H9 (cell line): ENCODE data around the gene FAM174C. TPM values are rescaled to one million over a fixed set of nuclear protein-coding genes. Genes with fewer than 3 reads are reported as not detected.

Experiments
- DNase-seq: peaks from one replicate; pipeline ENCODE4 v3.0.0-alpha.2; 2017
- H2AFZ ChIP-seq: one replicate; pipeline ENCODE4 v1.6.1; 2013; ENCODE audit warnings: mild to moderate bottlenecking, low read length, control low read depth, moderate library complexity
- H2AK5ac ChIP-seq: 2 replicates; pipeline ENCODE4 v1.6.1; 2013; ENCODE audit warnings: low read length, control low read depth, mixed read lengths; ENCODE audit not compliant: insufficient read length
- H2BK120ac ChIP-seq: one replicate; pipeline ENCODE4 v1.6.1; 2013; ENCODE audit warnings: low read depth, mild to moderate bottlenecking, low read length, control low read depth, inconsistent platforms; ENCODE audit not compliant: poor library complexity, severe bottlenecking
- H2BK12ac ChIP-seq: 2 replicates; pipeline ENCODE4 v1.6.1; 2013; ENCODE audit warnings: low read length, control low read depth, mixed read lengths, low read depth; ENCODE audit not compliant: insufficient read length
- H2BK15ac ChIP-seq: 2 replicates; pipeline ENCODE4 v1.6.1; 2013; ENCODE audit warnings: low read depth, low read length, control low read depth
- H2BK20ac ChIP-seq: one replicate; pipeline ENCODE4 v1.6.1; 2013; ENCODE audit warnings: low read depth, mild to moderate bottlenecking, low read length, control low read depth, inconsistent platforms; ENCODE audit not compliant: poor library complexity, severe bottlenecking
- H2BK5ac ChIP-seq: 2 replicates; pipeline ENCODE4 v1.6.1; 2013; ENCODE audit warnings: low read length, control low read depth, mixed read lengths; ENCODE audit not compliant: insufficient read length
- H3K14ac ChIP-seq: 2 replicates; pipeline ENCODE4 v1.6.1; 2013; ENCODE audit warnings: low read length, control low read depth; ENCODE audit not compliant: insufficient read depth
- H3K18ac ChIP-seq: 2 replicates; pipeline ENCODE4 v1.6.1; 2013; ENCODE audit warnings: low read depth, mild to moderate bottlenecking, mixed read lengths, low read length, control low read depth; ENCODE audit not compliant: insufficient read length
- H3K23ac ChIP-seq: 2 replicates; pipeline ENCODE4 v1.6.1; 2013; ENCODE audit warnings: low read length, control low read depth, mixed read lengths, low read depth; ENCODE audit not compliant: insufficient read length
- H3K23me2 ChIP-seq: 2 replicates; pipeline ENCODE4 v1.6.1; 2013; ENCODE audit warnings: low read depth, mild to moderate bottlenecking, mixed read lengths, low read length, control low read depth; ENCODE audit not compliant: insufficient read length, poor library complexity, severe bottlenecking
- H3K27ac ChIP-seq: 2 replicates; pipeline ENCODE4 v1.5.1; 2013; ENCODE audit warnings: low read length, control low read depth, mixed read lengths, low read depth; ENCODE audit not compliant: insufficient read length
- H3K27me3 ChIP-seq: 2 replicates; pipeline ENCODE4 v1.6.1; 2013; ENCODE audit warnings: low read length, control low read depth, inconsistent platforms; ENCODE audit not compliant: insufficient read depth
- H3K4ac ChIP-seq: 2 replicates; pipeline ENCODE4 v1.6.1; 2013; ENCODE audit warnings: low read depth, mild to moderate bottlenecking, control low read depth, inconsistent platforms, low read length, moderate library complexity
- H3K4me1 ChIP-seq: 2 replicates; pipeline ENCODE4 v1.6.1; 2013; ENCODE audit warnings: low read length, control low read depth, inconsistent platforms; ENCODE audit not compliant: insufficient read depth
- H3K4me2 ChIP-seq: 2 replicates; pipeline ENCODE4 v1.6.1; 2013; ENCODE audit warnings: low read length, control low read depth, mixed read lengths; ENCODE audit not compliant: insufficient read length, insufficient read depth
- H3K56ac ChIP-seq: 2 replicates; pipeline ENCODE4 v1.6.1; 2013; ENCODE audit warnings: low read depth, mild to moderate bottlenecking, mixed read lengths, low read length, control low read depth; ENCODE audit not compliant: insufficient read length
- H3K79me1 ChIP-seq: 2 replicates; pipeline ENCODE4 v1.6.1; 2013; ENCODE audit warnings: low read depth, mild to moderate bottlenecking, moderate library complexity, low read length, control low read depth, inconsistent platforms; ENCODE audit not compliant: insufficient read depth, poor library complexity, severe bottlenecking
- H3K79me2 ChIP-seq: 2 replicates; pipeline ENCODE4 v1.6.1; 2013; ENCODE audit warnings: low read length, control low read depth, inconsistent platforms; ENCODE audit not compliant: insufficient read depth
- H3K9ac ChIP-seq: 2 replicates; pipeline ENCODE4 v1.6.1; 2013; ENCODE audit warnings: low read length, control low read depth, mixed read lengths; ENCODE audit not compliant: insufficient read length; ENCODE audit errors: extremely low read depth
- H3K9me3 ChIP-seq: one replicate; pipeline ENCODE4 v1.6.1; 2013; ENCODE audit warnings: low read depth, low read length, inconsistent platforms; ENCODE audit not compliant: control insufficient read depth
- H3T11ph ChIP-seq: one replicate; pipeline ENCODE4 v1.6.1; 2013; ENCODE audit warnings: mild to moderate bottlenecking, low read length, control low read depth, inconsistent platforms
- H4K20me1 ChIP-seq: one replicate; pipeline ENCODE4 v1.6.1; 2013; ENCODE audit not compliant: control insufficient read depth, insufficient read length, insufficient read depth
- H4K5ac ChIP-seq: 2 replicates; pipeline ENCODE4 v1.6.1; 2013; ENCODE audit warnings: low read depth, mild to moderate bottlenecking, mixed read lengths, low read length, control low read depth; ENCODE audit not compliant: insufficient read length
- H4K8ac ChIP-seq: replicated peaks from 2 replicates; pipeline ENCODE4 v1.6.1; 2013; ENCODE audit warnings: low read length, control low read depth, mixed read lengths, low read depth; ENCODE audit not compliant: insufficient read length
- H4K91ac ChIP-seq: 2 replicates; pipeline ENCODE4 v1.6.1; 2013; ENCODE audit warnings: low read depth, mild to moderate bottlenecking, moderate library complexity, mixed read lengths, low read length, control low read depth; ENCODE audit not compliant: insufficient read length
- H3K27ac Mint-ChIP-seq, 3 experiments: 2 replicates in 2 of 3; 3 replicates in 1 of 3; pipeline ENCODE4 v1.8.0; 2020 to 2021; ENCODE audit warnings: mixed read lengths in 3 of 3, mild to moderate bottlenecking in 1 of 3, moderate library complexity in 1 of 3
- H3K27me3 Mint-ChIP-seq: 2 replicates; pipeline ENCODE4 v1.8.0; 2021; ENCODE audit warnings: low read depth, mild to moderate bottlenecking, moderate library complexity, mixed read lengths
- H3K36me3 Mint-ChIP-seq, 3 experiments: 2 replicates in 2 of 3; 3 replicates in 1 of 3; pipeline ENCODE4 v1.8.0; 2020 to 2021; ENCODE audit warnings: low read depth in 3 of 3, mixed read lengths in 3 of 3; ENCODE audit not compliant: insufficient read depth in 1 of 3
- H3K4me1 Mint-ChIP-seq, 2 experiments: 2 replicates each; pipeline ENCODE4 v1.8.0; 2020; ENCODE audit warnings: mixed read lengths in 2 of 2
- H3K4me3 Mint-ChIP-seq, 2 experiments: 2 replicates in 1 of 2; 3 replicates in 1 of 2; pipeline ENCODE4 v1.8.0; 2020 to 2021; ENCODE audit warnings: mild to moderate bottlenecking in 2 of 2, mixed read lengths in 2 of 2, moderate library complexity in 1 of 2
- H3K9me3 Mint-ChIP-seq, 2 experiments: 2 replicates in 1 of 2; 3 replicates in 1 of 2; pipeline ENCODE4 v1.8.0; 2020; ENCODE audit warnings: mild to moderate bottlenecking in 2 of 2, mixed read lengths in 2 of 2, moderate library complexity in 1 of 2
- CTCF ChIP-seq: fragments of 200-600 bp; sonication (generic); conservative IDR thresholded peaks from 3 replicates; pipeline ENCODE4 v1.8.0; 2021; ENCODE audit warnings: antibody characterized with exemption, mild to moderate bottlenecking
- WGBS: extraction: QIAGEN DNeasy Blood & Tissue Kit; methylation state at CpG from one replicate; pipeline ENCODE4 v1.1.7; 2013; ENCODE audit warnings: missing lambda C conversion rate, low lambda C conversion rate, mixed read lengths; ENCODE audit not compliant: insufficient read length; ENCODE audit errors: extremely low coverage; 5-methylcytosine and 5-hydroxymethylcytosine counted together
- total RNA-seq: library from RNA; stranded (reverse); gene quantifications from 2 replicates; pipeline ENCODE4 v1.2.1, GENCODE V29; 2021

Gene FAM174C
- total RNA-seq, 1 experiment from 2014 or later = 63.0 TPM

GRCh38 chr19:1257475-1258162 lies 17.7 kb upstream of the FAM174C start:
- H3K27me3 Mint-ChIP-seq = no peaks in the 10 kb centered on the region; the same call in 1 of the 2 replicates
- H3K18ac ChIP-seq = no peak overlapping the region
- no peak overlapping the region for H3K14ac ChIP-seq
- peak overlapping the region in 2 of 3 experiments; percentile 23 to 93; a peak in 4 of 7 replicates for H3K27ac Mint-ChIP-seq
- no peak overlapping the region for H2AK5ac ChIP-seq
- H3K27ac ChIP-seq = no peak overlapping the region
- WGBS = no CpG with 5 or more reads among the region's 23 CpGs
- H3K9ac ChIP-seq = no peak overlapping the region
- H3K9me3 ChIP-seq = no peaks in the 10 kb centered on the region
- H3K36me3 Mint-ChIP-seq = peaks cover 20 to 52% (median 47%) of the 10 kb centered on the region in 3 experiments
- peak overlapping the region in 1 of 2 experiments; percentile 56; a peak in 3 of 5 replicates for H3K4me3 Mint-ChIP-seq
- H2BK20ac ChIP-seq = no peak overlapping the region
- H4K8ac ChIP-seq = no peak overlapping the region
- H4K91ac ChIP-seq = no peak overlapping the region
- no peaks in the 10 kb centered on the region; a peak in 2 of 5 replicates for H3K9me3 Mint-ChIP-seq
- no peak for TF ChIP-seq CTCF
- no peak overlapping the region for H4K5ac ChIP-seq
- peaks cover 18% of the 10 kb centered on the region for H3K23me2 ChIP-seq
- DNase-seq = no peak
- no peak overlapping the region for H3K4ac ChIP-seq
- no peaks in the 10 kb centered on the region for H3K79me1 ChIP-seq
- H2BK12ac ChIP-seq = no peak overlapping the region
- H2BK15ac ChIP-seq = no peak overlapping the region
- H3K56ac ChIP-seq = no peak overlapping the region
- no peak overlapping the region for H3T11ph ChIP-seq
- no peak overlapping the region for H3K23ac ChIP-seq
- H3K79me2 ChIP-seq = no peaks in the 10 kb centered on the region
- H2BK120ac ChIP-seq = no peak overlapping the region
- no peak overlapping the region for H2AFZ ChIP-seq
- no peaks in the 10 kb centered on the region for H3K4me1 ChIP-seq
- H3K4me1 Mint-ChIP-seq = peaks cover 36 to 48% of the 10 kb centered on the region in 2 experiments
- no peaks in the 10 kb centered on the region for H4K20me1 ChIP-seq
- H2BK5ac ChIP-seq = no peak overlapping the region
- H3K27me3 ChIP-seq = no peaks in the 10 kb centered on the region
- H3K4me2 ChIP-seq = no peak overlapping the region
